GM12878 (cell line): ENCODE measurements around the gene ZBTB6. TPM values are rescaled to one million over a fixed set of nuclear protein-coding genes. Genes with fewer than 3 reads are reported as not detected.

ENCODE experiments used
- ATAC-seq: fragments of 200-7000 bp; cut with Tn5 transposase; 3 replicates; pipeline ENCODE4 v1.9.1; 2020; ENCODE audit warnings: mild to moderate bottlenecking, moderate library complexity
- BruUV-seq: library from RNA; stranded (reverse); fragments of 400-500 nt; replicated peaks from 2 replicates; lab custom pipeline; 2021; lab: Mats Ljungman, UMichigan
- CTCF ChIA-PET: fragments of 300-600 bp; sonication (Branson Sonifier 250); formaldehyde crosslinking; extraction: SDS; loops from one replicate; lab custom pipeline; 2021; ENCODE audit warnings: inconsistent platforms; lab: Yijun Ruan, JAX
- POLR2A ChIA-PET: fragments of 350-600 bp; formaldehyde crosslinking; extraction: SDS; loops from one replicate; lab custom pipeline; 2021; ENCODE audit warnings: inconsistent platforms; lab: Charles Lee
- RAD21 ChIA-PET: fragments of 300-600 bp; sonication (Branson Sonifier 250); formaldehyde crosslinking; loops from one replicate; lab custom pipeline; 2023; ENCODE audit warnings: antibody characterized with exemption; ENCODE audit not compliant: unreplicated experiment; lab: Charles Lee
- SMC1A ChIA-PET: fragments of 300-600 bp; sonication (Branson Sonifier 250); formaldehyde crosslinking; loops from one replicate; lab custom pipeline; 2023; ENCODE audit not compliant: unreplicated experiment, uncharacterized antibody; lab: Charles Lee
- DNase-seq: peaks from one replicate; pipeline ENCODE4 v3.0.0-alpha.2; 2011; ENCODE audit warnings: low read depth, low spot score
- FAIRE-seq: peaks from 3 replicates; lab custom pipeline; 2011; peaks lifted over from hg19 to GRCh38; lab: Jason Lieb, UNC
- H2AFZ ChIP-seq: 2 replicates; pipeline ENCODE4 v1.6.0; 2011; ENCODE audit warnings: low read depth, low read length, control low read depth; ENCODE audit not compliant: control insufficient read depth
- H3K27ac ChIP-seq: 2 replicates; pipeline ENCODE4 v1.5.1; 2011; ENCODE audit warnings: control low read depth; ENCODE audit not compliant: control insufficient read depth, insufficient read depth
- H3K27me3 ChIP-seq, 2 experiments: replicated peaks in 1 of 2; 2 replicates each; pipeline versions ENCODE4 v1.6.0 to v1.6.1; 2011; ENCODE audit warnings: low read length in 1 of 2; ENCODE audit not compliant: control insufficient read depth in 2 of 2, insufficient read depth in 2 of 2
- H3K36me3 ChIP-seq, 2 experiments: 2 replicates each; pipeline ENCODE4 v1.5.1; 2011; ENCODE audit warnings: low read length in 1 of 2; ENCODE audit not compliant: control insufficient read depth in 2 of 2, insufficient read depth in 2 of 2
- H3K4me1 ChIP-seq: 2 replicates; pipeline ENCODE4 v1.6.1; 2011; ENCODE audit warnings: mild to moderate bottlenecking, low read length, moderate library complexity, mixed read lengths; ENCODE audit not compliant: control insufficient read depth, insufficient read depth
- H3K4me2 ChIP-seq: 2 replicates; pipeline ENCODE4 v1.6.0; 2011; ENCODE audit warnings: control low read depth; ENCODE audit not compliant: control insufficient read depth, insufficient read depth
- H3K4me3 ChIP-seq: fragments of 200-600 bp; sonication (generic); 2 replicates; pipeline ENCODE4 v1.5.1; 2016
- H3K79me2 ChIP-seq: 2 replicates; pipeline ENCODE4 v1.6.0; 2011; ENCODE audit warnings: low read length; ENCODE audit not compliant: control insufficient read depth, insufficient read depth
- H3K9ac ChIP-seq: 2 replicates; pipeline ENCODE4 v1.8.0; 2011; ENCODE audit warnings: low read length, control low read depth, mixed read lengths; ENCODE audit not compliant: control insufficient read depth, insufficient read depth
- H3K9me3 ChIP-seq: replicated peaks from 3 replicates; pipeline ENCODE4 v1.5.1; 2011; ENCODE audit warnings: mild to moderate bottlenecking, low read length; ENCODE audit not compliant: control insufficient read depth, insufficient read depth
- H4K20me1 ChIP-seq: 2 replicates; pipeline ENCODE4 v1.6.0; 2011; ENCODE audit not compliant: control insufficient read depth, insufficient read depth
- MLLT1 ChIP-seq: fragments of 450-650 bp; IDR thresholded peaks from 2 replicates; pipeline ENCODE4 v1.6.1; 2016; ENCODE audit warnings: mild to moderate bottlenecking
- MTA2 ChIP-seq: fragments of 450-650 bp; IDR thresholded peaks from 2 replicates; pipeline ENCODE4 v1.6.1; 2016; ENCODE audit warnings: low read depth, mild to moderate bottlenecking, moderate library complexity
- POLR2AphosphoS2 ChIP-seq: IDR thresholded peaks from 2 replicates; pipeline ENCODE4 v1.6.1; 2011; ENCODE audit warnings: low read depth, mild to moderate bottlenecking, low read length, improper control_type of control experiment, moderate library complexity
- SREBF1 ChIP-seq: IDR thresholded peaks from 2 replicates; pipeline ENCODE4 v1.6.1; 2012; ENCODE audit warnings: mild to moderate bottlenecking, low read length
- ZNF592 ChIP-seq: fragments of 450-650 bp; IDR thresholded peaks from 2 replicates; pipeline ENCODE4 v1.6.1; 2017; ENCODE audit warnings: mild to moderate bottlenecking, moderate library complexity
- WGBS: methylation state at CpG from one replicate; pipeline ENCODE4 v1.1.6; 2016; ENCODE audit warnings: low lambda C conversion rate; ENCODE audit not compliant: insufficient replicate concordance, insufficient coverage; ENCODE audit errors: missing lambda C conversion rate; 5-methylcytosine and 5-hydroxymethylcytosine counted together
- in situ Hi-C: fragments of 300-500 bp; cut with MboI; formaldehyde crosslinking; loops from 9 replicates; pipeline ENCODE4 v1.14.3; 2018; ENCODE audit warnings: mixed read lengths
- intact Hi-C: fragments of 100-400 bp; cut with micrococcal nuclease; formaldehyde crosslinking; loops from one replicate; pipeline ENCODE4 v1.14.2; 2022; ENCODE audit not compliant: unreplicated experiment
- polyA plus RNA-seq, 11 experiments: library from polyadenylated mRNA; depleted of rRNA in 4 of 11; unstranded in 6 of 11; stranded (reverse) in 5 of 11; fragments of >200 nt; fragmentation: Nextera tagmentation in 4 of 11; fragmentation: Illumina TruSeq in 1 of 11; extraction: Ambion mirVana in 4 of 11; extraction: Trizol in 1 of 11; gene quantifications; 1 replicate in 1 of 11; 2 replicates in 10 of 11; pipeline versions ENCODE4 v1.2.1 to v1.2.3, GENCODE V29; 2011 to 2016; ENCODE audit warnings: inconsistent platforms in 2 of 11, missing spikeins in 2 of 11, low read depth in 1 of 11
- total RNA-seq, 4 experiments: library from RNA; depleted of rRNA in 3 of 4; stranded (reverse); fragments of >200 nt in 3 of 4; fragmentation: Illumina TruSeq in 1 of 4; extraction: Trizol in 1 of 4; gene quantifications; 2 replicates each; pipeline versions ENCODE4 v1.2.1 to v1.2.3, GENCODE V29; 2013 to 2021
- TF ChIP-seq, protein P1 (sequence below): fragments of 450-650 bp; conservative IDR thresholded peaks from 2 replicates; pipeline ENCODE4 v1.6.1; 2017; ENCODE audit warnings: mild to moderate bottlenecking, moderate library complexity

The ZBTB6 gene
- total and polyA plus RNA-seq, 10 of the 15 experiments (the other 5 are each of a cell fraction or from before 2014, with no cell fraction given) = 1.7 to 11.5 (median 7.0) TPM

GRCh38 chr9:122961139-122961538 lies 48.0 kb upstream of the ZBTB6 start:
- H3K27ac ChIP-seq = no peak overlapping the region
- ChIA-PET SMC1A (interaction anchor here (1.7 kb wide), 1 partner anchor 48 kb away, joined by 7 read pairs; the partner anchor contains the start of gene ZBTB6), RAD21 (interaction anchor here (0.6 kb wide), 1 partner anchor 9 kb away, joined by 3 read pairs; no protein-coding TSS in a partner anchor)

GRCh38 chr9:122955961-122956360 lies 42.8 kb upstream of the ZBTB6 start:
- ChIA-PET RAD21 (interaction anchor here (1.0 to 1.6 kb wide), 2 partner anchors 9 to 35 kb away, joined by 3 to 5 read pairs; no protein-coding TSS in a partner anchor), CTCF (interaction anchor here (1.4 kb wide), 1 partner anchor 43 kb away, joined by 4 read pairs; the partner anchor contains the start of gene ZBTB6), POLR2A (interaction anchor here (0.7 to 2.2 kb wide), 4 partner anchors 9 to 43 kb away, joined by 3 to 5 read pairs (median 4); partner anchors contain the start of gene ZBTB6), SMC1A (interaction anchor here (0.9 to 2.0 kb wide), 7 partner anchors 8 to 39 kb away, joined by 3 to 10 read pairs (median 4); partner anchors contain the start of genes RABGAP1 and ZBTB26)
- intact Hi-C loops (no loop called here), in situ Hi-C loops (no loop called here)
- H3K79me2 ChIP-seq = peaks cover 38% of the 10 kb centered on the region
- H3K4me2 ChIP-seq = no peak overlapping the region
- no peak overlapping the region for H3K9ac ChIP-seq
- no peaks in the 10 kb centered on the region for H3K4me1 ChIP-seq
- no peak overlapping the region for H3K27ac ChIP-seq
- H3K9me3 ChIP-seq = peaks cover 3% of the 10 kb centered on the region; the same call in 1 of the 3 replicates
- H3K4me3 ChIP-seq = no peak overlapping the region
- DNase-seq (no peak), ATAC-seq (peak; percentile 39; the same call in 1 of the 3 replicates), FAIRE-seq (no peak)
- H4K20me1 ChIP-seq = no peaks in the 10 kb centered on the region
- peaks cover 2% of the 10 kb centered on the region in 2 experiments; a peak in 2 of 4 replicates for H3K36me3 ChIP-seq
- no TSS peak for BruUV-seq
- H2AFZ ChIP-seq = no peak overlapping the region
- H3K27me3 ChIP-seq = no peaks in the 10 kb centered on the region
- TF ChIP-seq MLLT1 = no peak
- TF ChIP-seq ZNF592 = no peak
- TF ChIP-seq SREBF1 = no peak
- TF ChIP-seq MTA2 = 0 out of 2 replicates have a peak, but pooled peaks have one; percentile 17

More at GRCh38 chr9:122961139-122961538, 48.0 kb upstream of the ZBTB6 start:
- 96% methylated on average over 1 of the region's 1 CpG for WGBS
- H3K9me3 ChIP-seq = peaks cover 2% of the 10 kb centered on the region; the same call in 1 of the 3 replicates
- CTCF ChIA-PET = interaction anchor here (1.0 kb wide), 1 partner anchor 10 kb away, joined by 3 read pairs; no protein-coding TSS in a partner anchor
- H2AFZ ChIP-seq = no peak overlapping the region
- H3K79me2 ChIP-seq = peaks cover under 1% of the 10 kb centered on the region
- no peak overlapping the region for H3K9ac ChIP-seq
- ATAC-seq = no peak
- no peak for FAIRE-seq
- TF ChIP-seq POLR2AphosphoS2 = no peak
- TF ChIP-seq, protein P1, sequence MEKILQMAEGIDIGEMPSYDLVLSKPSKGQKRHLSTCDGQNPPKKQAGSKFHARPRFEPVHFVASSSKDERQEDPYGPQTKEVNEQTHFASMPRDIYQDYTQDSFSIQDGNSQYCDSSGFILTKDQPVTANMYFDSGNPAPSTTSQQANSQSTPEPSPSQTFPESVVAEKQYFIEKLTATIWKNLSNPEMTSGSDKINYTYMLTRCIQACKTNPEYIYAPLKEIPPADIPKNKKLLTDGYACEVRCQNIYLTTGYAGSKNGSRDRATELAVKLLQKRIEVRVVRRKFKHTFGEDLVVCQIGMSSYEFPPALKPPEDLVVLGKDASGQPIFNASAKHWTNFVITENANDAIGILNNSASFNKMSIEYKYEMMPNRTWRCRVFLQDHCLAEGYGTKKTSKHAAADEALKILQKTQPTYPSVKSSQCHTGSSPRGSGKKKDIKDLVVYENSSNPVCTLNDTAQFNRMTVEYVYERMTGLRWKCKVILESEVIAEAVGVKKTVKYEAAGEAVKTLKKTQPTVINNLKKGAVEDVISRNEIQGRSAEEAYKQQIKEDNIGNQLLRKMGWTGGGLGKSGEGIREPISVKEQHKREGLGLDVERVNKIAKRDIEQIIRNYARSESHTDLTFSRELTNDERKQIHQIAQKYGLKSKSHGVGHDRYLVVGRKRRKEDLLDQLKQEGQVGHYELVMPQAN = no peak
- intact Hi-C loops (no loop called here), in situ Hi-C loops (no loop called here)
- H3K27me3 ChIP-seq = no peaks in the 10 kb centered on the region
- H4K20me1 ChIP-seq = no peaks in the 10 kb centered on the region
- H3K4me2 ChIP-seq = no peak overlapping the region
- no TSS peak for BruUV-seq
- DNase-seq = no peak
- H3K4me3 ChIP-seq = no peak overlapping the region
- POLR2A ChIA-PET = interaction anchor here (1.0 kb wide), 1 partner anchor 29 kb away, joined by 3 read pairs; the partner anchor contains the start of gene ZBTB26
- no peaks in the 10 kb centered on the region for H3K4me1 ChIP-seq
- H3K36me3 ChIP-seq = peaks cover 2% of the 10 kb centered on the region in 2 experiments; a peak in 2 of 4 replicates
